ENCODE data around the gene GRB10. TPM values are rescaled to one million over a fixed set of nuclear protein-coding genes. Genes with fewer than 3 reads are reported as not detected.

Gene GRB10
- total RNA-seq, 1 donor from 2014 or later = 93.0 TPM

DNA sequence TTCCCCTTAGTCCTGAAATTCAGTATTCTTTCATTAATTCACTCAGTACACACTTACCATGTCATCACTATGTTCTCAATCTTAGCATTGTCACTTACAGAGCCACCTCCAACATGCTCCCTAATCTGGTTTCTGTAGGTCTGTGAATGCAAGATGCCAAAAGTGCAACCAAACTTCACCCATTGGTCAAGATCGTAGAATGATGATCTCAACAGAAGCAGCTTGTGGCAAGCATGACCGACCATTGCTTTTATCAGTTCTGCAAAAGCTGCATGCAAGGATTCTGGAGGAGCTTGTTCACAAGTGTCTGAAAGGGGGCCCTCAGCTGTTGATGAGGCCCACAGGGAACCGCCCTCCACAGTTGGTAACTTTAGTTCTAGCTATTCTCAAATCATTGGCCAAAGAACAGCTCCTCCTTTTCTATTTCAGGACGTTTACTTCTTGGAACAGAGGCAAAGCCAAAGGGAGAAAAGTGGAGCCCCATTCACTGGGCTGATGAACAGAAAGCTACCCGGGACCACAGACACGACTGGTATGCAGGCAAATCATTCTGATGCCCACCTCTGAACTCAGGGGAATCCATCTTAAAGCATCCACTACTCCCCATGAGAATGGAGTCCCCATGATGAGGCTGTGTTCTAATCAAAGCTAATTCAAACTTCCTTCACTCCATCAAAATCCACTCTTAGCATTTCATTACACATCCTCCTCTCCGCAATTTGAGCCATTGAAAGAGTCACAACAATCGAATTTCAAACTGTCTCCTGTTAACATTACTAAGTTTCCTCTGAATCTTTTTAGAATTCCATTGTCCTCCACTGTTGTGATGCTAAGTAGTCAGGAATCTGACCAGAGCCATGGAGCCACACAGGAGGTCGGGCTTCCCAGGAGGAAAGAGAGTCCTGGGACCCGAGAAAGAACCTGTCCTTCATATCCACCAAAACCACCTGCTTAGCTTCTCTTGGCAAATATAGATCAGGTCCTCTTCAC lies 13.9 kb downstream of the GRB10 start:
- TF ChIP-seq, protein P1, sequence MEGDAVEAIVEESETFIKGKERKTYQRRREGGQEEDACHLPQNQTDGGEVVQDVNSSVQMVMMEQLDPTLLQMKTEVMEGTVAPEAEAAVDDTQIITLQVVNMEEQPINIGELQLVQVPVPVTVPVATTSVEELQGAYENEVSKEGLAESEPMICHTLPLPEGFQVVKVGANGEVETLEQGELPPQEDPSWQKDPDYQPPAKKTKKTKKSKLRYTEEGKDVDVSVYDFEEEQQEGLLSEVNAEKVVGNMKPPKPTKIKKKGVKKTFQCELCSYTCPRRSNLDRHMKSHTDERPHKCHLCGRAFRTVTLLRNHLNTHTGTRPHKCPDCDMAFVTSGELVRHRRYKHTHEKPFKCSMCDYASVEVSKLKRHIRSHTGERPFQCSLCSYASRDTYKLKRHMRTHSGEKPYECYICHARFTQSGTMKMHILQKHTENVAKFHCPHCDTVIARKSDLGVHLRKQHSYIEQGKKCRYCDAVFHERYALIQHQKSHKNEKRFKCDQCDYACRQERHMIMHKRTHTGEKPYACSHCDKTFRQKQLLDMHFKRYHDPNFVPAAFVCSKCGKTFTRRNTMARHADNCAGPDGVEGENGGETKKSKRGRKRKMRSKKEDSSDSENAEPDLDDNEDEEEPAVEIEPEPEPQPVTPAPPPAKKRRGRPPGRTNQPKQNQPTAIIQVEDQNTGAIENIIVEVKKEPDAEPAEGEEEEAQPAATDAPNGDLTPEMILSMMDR (conservative IDR thresholded peaks at IDR 0.05) = no peak
- no peaks in the 10 kb centered on the region for H3K27me3 Mint-ChIP-seq (ENCODE audit: low read depth)
- DNase-seq (ENCODE audit: low read depth, low spot score) = no peak
- peaks cover 11% of the 10 kb centered on the region for H3K9me3 Mint-ChIP-seq
- H3K36me3 Mint-ChIP-seq (ENCODE audit: low read depth) = peaks cover 37% of the 10 kb centered on the region
- H3K4me1 Mint-ChIP-seq = peaks cover 87% of the 10 kb centered on the region
- peak overlapping the region; percentile 0 for H3K4me3 Mint-ChIP-seq
- no peak overlapping the region for H3K27ac Mint-ChIP-seq (ENCODE audit: unreplicated experiment)

- H3K27ac Mint-ChIP-seq (ENCODE audit: unreplicated experiment) = peak overlapping the region; percentile 60
- TF ChIP-seq, protein P1 (conservative IDR thresholded peaks at IDR 0.05) = no peak
- H3K36me3 Mint-ChIP-seq (ENCODE audit: low read depth) = peaks cover 33% of the 10 kb centered on the region
- peaks cover 87% of the 10 kb centered on the region for H3K4me1 Mint-ChIP-seq
- H3K9me3 Mint-ChIP-seq = peaks cover 7% of the 10 kb centered on the region
- DNase-seq (ENCODE audit: low read depth, low spot score) = no peak
- no peaks in the 10 kb centered on the region for H3K27me3 Mint-ChIP-seq (ENCODE audit: low read depth)
- no peak overlapping the region for H3K4me3 Mint-ChIP-seq
These were observed 15.9 kb downstream of the GRB10 start for GRCh38 chr7:50766849-50767207.

GRCh38 chr7:50766106-50766848 lies 16.4 kb downstream of the GRB10 start:
- peak overlapping the region; percentile 71 for H3K4me3 Mint-ChIP-seq
- no peaks in the 10 kb centered on the region for H3K27me3 Mint-ChIP-seq (ENCODE audit: low read depth)
- H3K36me3 Mint-ChIP-seq (ENCODE audit: low read depth) = peaks cover 30% of the 10 kb centered on the region
- no peak for DNase-seq (ENCODE audit: low read depth, low spot score)
- peaks cover 83% of the 10 kb centered on the region for H3K4me1 Mint-ChIP-seq
- TF ChIP-seq, protein P1 (conservative IDR thresholded peaks at IDR 0.05) = no peak
- peaks cover 3% of the 10 kb centered on the region for H3K9me3 Mint-ChIP-seq
- peak overlapping the region; percentile 60 for H3K27ac Mint-ChIP-seq (ENCODE audit: unreplicated experiment)

GRCh38 chr7:50762337-50762736 lies 20.4 kb downstream of the GRB10 start:
- no peaks in the 10 kb centered on the region for H3K27me3 Mint-ChIP-seq (ENCODE audit: low read depth)

GRCh38 chr7:50761713-50762112 lies 21.0 kb downstream of the GRB10 start:
- Mint-ChIP-seq H3K36me3 (ENCODE audit: low read depth) (peaks cover 18% of the 10 kb centered on the region), H3K27ac (ENCODE audit: unreplicated experiment) (peak overlapping the region; percentile 19), H3K4me1 (peaks cover 47% of the 10 kb centered on the region), H3K4me3 (no peak overlapping the region), H3K9me3 (peaks cover 3% of the 10 kb centered on the region), H3K27me3 (ENCODE audit: low read depth) (no peaks in the 10 kb centered on the region)
- TF ChIP-seq, protein P1 (conservative IDR thresholded peaks at IDR 0.05) = no peak
- DNase-seq (ENCODE audit: low read depth, low spot score) = no peak

More at GRCh38 chr7:50762337-50762736, 20.4 kb downstream of the GRB10 start:
- H3K36me3 Mint-ChIP-seq (ENCODE audit: low read depth) = peaks cover 18% of the 10 kb centered on the region
- TF ChIP-seq, protein P1 (conservative IDR thresholded peaks at IDR 0.05) = no peak
- H3K4me3 Mint-ChIP-seq = no peak overlapping the region
- no peak for DNase-seq (ENCODE audit: low read depth, low spot score)
- peaks cover 53% of the 10 kb centered on the region for H3K4me1 Mint-ChIP-seq
- H3K9me3 Mint-ChIP-seq = peaks cover 3% of the 10 kb centered on the region
- no peak overlapping the region for H3K27ac Mint-ChIP-seq (ENCODE audit: unreplicated experiment)

All from neural crest cell (in vitro differentiated cells).